Hepatocyte (in vitro differentiated cells): ENCODE data around the gene NELL2. TPM values are rescaled to one million over a fixed set of nuclear protein-coding genes. Genes with fewer than 3 reads are reported as not detected.

ENCODE experiments used
- DNase-seq: peaks from one replicate; pipeline ENCODE4 v3.0.0-alpha.2; 2016; ENCODE audit warnings: low spot score
- H2AFZ ChIP-seq: fragments of 200-600 bp; sonication (generic); 2 replicates; pipeline ENCODE4 v1.6.0; 2016; ENCODE audit warnings: antibody characterized with exemption, mild to moderate bottlenecking
- H3K27ac ChIP-seq: fragments of 200-600 bp; sonication (generic); 2 replicates; pipeline ENCODE4 v1.5.1; 2016; ENCODE audit warnings: mild to moderate bottlenecking
- H3K27me3 ChIP-seq: fragments of 200-600 bp; sonication (generic); 2 replicates; pipeline ENCODE4 v1.6.1; 2016
- H3K36me3 ChIP-seq: fragments of 200-600 bp; sonication (generic); replicated peaks from 2 replicates; pipeline ENCODE4 v1.5.1; 2016; ENCODE audit warnings: low read depth; ENCODE audit not compliant: insufficient read depth
- H3K4me1 ChIP-seq: fragments of 200-600 bp; sonication (generic); 2 replicates; pipeline ENCODE4 v1.5.1; 2016; ENCODE audit warnings: mild to moderate bottlenecking, moderate library complexity; ENCODE audit not compliant: insufficient read depth
- H3K4me2 ChIP-seq: fragments of 200-600 bp; sonication (generic); 2 replicates; pipeline ENCODE4 v1.6.0; 2016
- H3K4me3 ChIP-seq: fragments of 200-600 bp; sonication (generic); 2 replicates; pipeline ENCODE4 v1.5.1; 2016; ENCODE audit warnings: mild to moderate bottlenecking
- H3K79me2 ChIP-seq: fragments of 200-600 bp; sonication (generic); 2 replicates; pipeline ENCODE4 v1.6.0; 2017; ENCODE audit warnings: mild to moderate bottlenecking
- H3K9me2 ChIP-seq: fragments of 200-600 bp; sonication (generic); replicated peaks from 2 replicates; pipeline ENCODE4 v1.6.0; 2017; ENCODE audit warnings: mild to moderate bottlenecking; ENCODE audit not compliant: insufficient read depth
- H3K9me3 ChIP-seq: fragments of 200-600 bp; sonication (generic); 2 replicates; pipeline ENCODE4 v1.5.1; 2016; ENCODE audit warnings: low read depth, mild to moderate bottlenecking
- H4K20me1 ChIP-seq: fragments of 200-600 bp; sonication (generic); 2 replicates; pipeline ENCODE4 v1.6.0; 2016; ENCODE audit warnings: mild to moderate bottlenecking; ENCODE audit not compliant: insufficient read depth, poor library complexity, severe bottlenecking
- EZH2 ChIP-seq: fragments of 200-600 bp; sonication (generic); IDR thresholded peaks from 2 replicates; pipeline ENCODE4 v1.6.1; 2016; ENCODE audit warnings: antibody characterized with exemption, mild to moderate bottlenecking, borderline replicate concordance
- EZH2phosphoT487 ChIP-seq: fragments of 200-600 bp; sonication (generic); IDR thresholded peaks from one replicate; pipeline ENCODE4 v1.6.1; 2018; ENCODE audit warnings: antibody characterized with exemption, mild to moderate bottlenecking, low read depth, moderate library complexity; ENCODE audit not compliant: unreplicated experiment, severe bottlenecking
- WGBS: methylation state at CpG from one replicate; pipeline ENCODE4 v1.1.6; 2016; ENCODE audit warnings: low lambda C conversion rate; ENCODE audit errors: missing lambda C conversion rate; 5-methylcytosine and 5-hydroxymethylcytosine counted together
- polyA plus RNA-seq: library from polyadenylated mRNA; unstranded; fragments of >200 nt; fragmentation: Nextera tagmentation; extraction: Ambion mirVana; gene quantifications from 2 replicates; pipeline ENCODE4 v1.2.1, GENCODE V29; 2016
- total RNA-seq: library from RNA; depleted of rRNA; stranded (reverse); fragments of >200 nt; gene quantifications from 2 replicates; pipeline ENCODE4 v1.2.3, GENCODE V29; 2014
- TF ChIP-seq, protein P1 (sequence below): fragments of 200-600 bp; sonication (generic); IDR thresholded peaks from 2 replicates; pipeline ENCODE4 v1.5.1; 2016; ENCODE audit warnings: antibody characterized with exemption, mild to moderate bottlenecking; ENCODE audit not compliant: poor library complexity

Gene NELL2
- total and polyA plus RNA-seq, 2 experiments from 2014 or later = 7.4 to 31.3 TPM

DNA sequence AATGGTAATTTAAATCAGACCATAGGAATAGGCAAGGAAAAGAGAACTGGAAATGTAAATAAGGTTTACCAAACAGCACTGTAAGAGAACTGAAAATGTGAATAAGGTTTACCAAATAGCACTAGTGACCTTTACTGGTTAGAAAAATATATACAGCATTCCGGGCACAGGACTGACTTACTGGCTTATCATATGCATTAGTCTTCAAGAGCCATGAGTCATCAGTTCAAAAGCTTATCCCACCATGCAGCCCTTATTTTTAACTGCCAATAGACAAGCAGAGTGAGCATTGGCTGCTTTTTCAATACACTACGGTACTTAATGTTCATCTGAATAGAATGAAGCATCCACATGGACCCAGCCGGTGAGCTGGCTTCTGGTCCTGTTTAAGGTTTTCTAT lies 13.0 kb upstream of the NELL2 start:
- Histone ChIP-seq H3K27me3 (no peaks in the 10 kb centered on the region), H3K27ac (no peak overlapping the region), H3K9me3 (no peaks in the 10 kb centered on the region), H3K36me3 (no peaks in the 10 kb centered on the region), H3K9me2 (no peaks in the 10 kb centered on the region), H3K79me2 (no peaks in the 10 kb centered on the region), H2AFZ (no peak overlapping the region), H3K4me3 (no peak overlapping the region), H3K4me1 (no peaks in the 10 kb centered on the region), H4K20me1 (no peaks in the 10 kb centered on the region), H3K4me2 (no peak overlapping the region)
- TF ChIP-seq EZH2 (no peak), EZH2phosphoT487 (no peak)
- TF ChIP-seq, protein P1, sequence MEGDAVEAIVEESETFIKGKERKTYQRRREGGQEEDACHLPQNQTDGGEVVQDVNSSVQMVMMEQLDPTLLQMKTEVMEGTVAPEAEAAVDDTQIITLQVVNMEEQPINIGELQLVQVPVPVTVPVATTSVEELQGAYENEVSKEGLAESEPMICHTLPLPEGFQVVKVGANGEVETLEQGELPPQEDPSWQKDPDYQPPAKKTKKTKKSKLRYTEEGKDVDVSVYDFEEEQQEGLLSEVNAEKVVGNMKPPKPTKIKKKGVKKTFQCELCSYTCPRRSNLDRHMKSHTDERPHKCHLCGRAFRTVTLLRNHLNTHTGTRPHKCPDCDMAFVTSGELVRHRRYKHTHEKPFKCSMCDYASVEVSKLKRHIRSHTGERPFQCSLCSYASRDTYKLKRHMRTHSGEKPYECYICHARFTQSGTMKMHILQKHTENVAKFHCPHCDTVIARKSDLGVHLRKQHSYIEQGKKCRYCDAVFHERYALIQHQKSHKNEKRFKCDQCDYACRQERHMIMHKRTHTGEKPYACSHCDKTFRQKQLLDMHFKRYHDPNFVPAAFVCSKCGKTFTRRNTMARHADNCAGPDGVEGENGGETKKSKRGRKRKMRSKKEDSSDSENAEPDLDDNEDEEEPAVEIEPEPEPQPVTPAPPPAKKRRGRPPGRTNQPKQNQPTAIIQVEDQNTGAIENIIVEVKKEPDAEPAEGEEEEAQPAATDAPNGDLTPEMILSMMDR = no peak
- 43% methylated on average over 3 of the region's 3 CpGs for whole genome bisulfite sequencing
- no peak for DNase-seq

DNA sequence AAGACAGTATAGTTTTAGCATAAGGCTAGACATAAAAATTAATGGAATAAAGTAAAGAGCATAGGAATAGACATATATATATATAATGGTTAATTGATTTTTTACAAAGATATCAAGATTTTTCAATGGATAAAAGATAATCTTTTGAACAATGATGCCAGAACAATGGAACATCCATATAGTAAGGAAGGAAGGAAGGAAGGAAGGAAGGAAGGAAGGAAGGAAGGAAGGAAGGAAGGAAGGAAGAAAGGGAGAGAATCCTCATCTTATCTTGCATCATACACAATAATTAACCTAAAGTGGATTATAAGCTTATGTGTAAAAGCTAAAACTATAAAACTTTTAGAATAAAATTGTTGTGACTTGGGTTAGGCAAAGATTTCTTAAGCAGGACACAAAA lies 9.8 kb upstream of the NELL2 start:
- no peak for DNase-seq
- no peaks in the 10 kb centered on the region for H3K9me3 ChIP-seq

DNA sequence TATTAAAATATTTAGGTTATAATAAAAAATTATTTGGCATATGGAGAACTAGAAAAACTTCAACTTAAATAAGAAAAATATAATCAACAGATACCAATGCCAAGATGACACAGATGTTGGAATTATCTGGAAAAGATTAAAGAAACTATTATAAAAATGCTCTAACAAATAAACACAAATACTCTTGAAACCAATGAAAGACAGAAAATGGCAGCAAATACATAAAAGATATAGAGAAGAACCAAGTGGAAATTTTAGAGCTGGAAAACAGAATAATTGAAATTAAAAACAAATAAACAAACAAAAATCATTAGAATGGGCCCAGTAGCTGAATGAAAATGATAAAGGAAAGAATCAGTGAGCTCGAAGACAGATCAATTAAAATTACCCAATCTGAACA lies 5.1 kb upstream of the NELL2 start:
- H3K9me3 ChIP-seq = no peaks in the 10 kb centered on the region
- no peaks in the 10 kb centered on the region for H3K36me3 ChIP-seq
- WGBS = 92% methylated on average over 1 of the region's 1 CpG

More for the DNA sequence above, 9.8 kb upstream of the NELL2 start:
- Histone ChIP-seq H3K4me1 (no peaks in the 10 kb centered on the region), H3K4me2 (no peak overlapping the region), H3K9me2 (no peaks in the 10 kb centered on the region), H2AFZ (no peak overlapping the region), H3K27ac (no peak overlapping the region), H3K27me3 (no peaks in the 10 kb centered on the region), H3K4me3 (no peak overlapping the region), H3K79me2 (no peaks in the 10 kb centered on the region), H3K36me3 (no peaks in the 10 kb centered on the region), H4K20me1 (no peaks in the 10 kb centered on the region)
- TF ChIP-seq, protein P1 = no peak
- TF ChIP-seq EZH2phosphoT487 (no peak), EZH2 (no peak)

More for the DNA sequence above, 5.1 kb upstream of the NELL2 start:
- Histone ChIP-seq H3K79me2 (no peaks in the 10 kb centered on the region), H3K4me3 (no peak overlapping the region), H3K27me3 (peaks cover 6% of the 10 kb centered on the region), H3K4me2 (no peak overlapping the region), H3K9me2 (no peaks in the 10 kb centered on the region), H4K20me1 (no peaks in the 10 kb centered on the region), H3K4me1 (no peaks in the 10 kb centered on the region), H3K27ac (no peak overlapping the region), H2AFZ (no peak overlapping the region)
- no peak for DNase-seq
- TF ChIP-seq EZH2 = no peak
- TF ChIP-seq, protein P1 = no peak
- no peak for TF ChIP-seq EZH2phosphoT487
